Heart right ventricle (tissue), 16 donors: Measurements from ENCODE around the gene IL31RA. TPM values are rescaled to one million over a fixed set of nuclear protein-coding genes. Genes with fewer than 3 reads are reported as not detected.
A peak's percentile ranks its signal among the peaks of the same experiment; 100 is the strongest.

Experiments
- ATAC-seq, 8 donors: fragments of 200-7000 bp; cut with Tn5 transposase; one replicate each; pipeline ENCODE4 v1.9.1; 2020; ENCODE audit warnings: mild to moderate bottlenecking in 8 of 8, moderate library complexity in 8 of 8, moderate number of reproducible peaks in 1 of 8
- DNase-seq, 2 donors: peaks; one replicate each; pipeline ENCODE4 v3.0.0-alpha.2; 2020
- H3K27ac ChIP-seq, 10 donors: fragments of 200-600 bp; sonication (generic) in 2 of 10; one replicate each; pipeline versions ENCODE4 v1.5.0 to v1.8.0; 2020 to 2022; ENCODE audit warnings: mild to moderate bottlenecking in 3 of 10
- H3K27me3 ChIP-seq, 7 donors: fragments of 200-600 bp; one replicate each; pipeline ENCODE4 v1.8.0; 2021 to 2022; ENCODE audit warnings: mild to moderate bottlenecking in 2 of 7
- H3K36me3 ChIP-seq, 9 donors: fragments of 200-600 bp; sonication (generic) in 1 of 9; one replicate each; pipeline versions ENCODE4 v1.5.0 to v1.8.0; 2020 to 2022; ENCODE audit warnings: mild to moderate bottlenecking in 2 of 9
- H3K4me1 ChIP-seq, 9 donors: fragments of 200-600 bp; sonication (generic) in 1 of 9; one replicate each; pipeline versions ENCODE4 v1.5.0 to v1.8.0; 2020 to 2022; ENCODE audit warnings: mild to moderate bottlenecking in 4 of 9
- H3K4me3 ChIP-seq, 10 donors: fragments of 200-600 bp; sonication (generic) in 2 of 10; one replicate each; pipeline versions ENCODE4 v1.5.0 to v1.8.0; 2020 to 2022; ENCODE audit warnings: mild to moderate bottlenecking in 7 of 10, moderate library complexity in 2 of 10
- H3K9me3 ChIP-seq, 11 donors: fragments of 200-600 bp in 10 of 11; sonication (generic) in 2 of 11; one replicate each; pipeline versions ENCODE4 v1.5.0 to v1.8.0; 2013 to 2022; ENCODE audit warnings: mild to moderate bottlenecking in 2 of 11, control low read depth in 1 of 11, moderate library complexity in 1 of 11
- CTCF ChIP-seq, 9 donors: fragments of 200-600 bp; sonication (generic) in 2 of 9; IDR thresholded peaks; one replicate each; pipeline versions ENCODE4 v1.5.0 to v1.8.0; 2021 to 2022; ENCODE audit warnings: antibody characterized with exemption in 9 of 9, mild to moderate bottlenecking in 5 of 9, moderate library complexity in 1 of 9
- WGBS, 2 donors: extraction: QIAGEN DNeasy Blood & Tissue Kit; methylation state at CpG; one replicate each; pipeline ENCODE4 v1.1.7; 2013; ENCODE audit warnings: inconsistent platforms in 1 of 2; 5-methylcytosine and 5-hydroxymethylcytosine counted together
- intact Hi-C, 10 donors: fragments of 100-400 bp; cut with DNase I; formaldehyde crosslinking; loops; one replicate each; pipeline versions ENCODE4 v1.11.1 to v1.14.2; 2022
- polyA plus RNA-seq, 2 donors: library from polyadenylated mRNA; stranded (reverse); fragments of 200-250 nt; gene quantifications; one replicate each; pipeline ENCODE4 v1.2.3, GENCODE V29; 2013
- total RNA-seq, 10 donors: library from RNA; stranded (reverse); fragmentation: NEBNext Ultra II Directional in 3 of 10; extraction: Animal tissue kit (Norgen Biotek cat#: 25700) in 3 of 10; gene quantifications; one replicate each; pipeline versions ENCODE4 v1.2.1 to v1.2.4, GENCODE V29; 2021 to 2023
- donor health status: Arrhythmogenic right ventricular cardiomyopathy.
- donor health status: ischemic (EF 13 %, LVEDD 7.1; RV severe dilation, severe dysfunction).
- donor health status: healthy with polysubstance abuse.
- donor health status: DM: no; HTN: yes; CAD: no.
- donor health status: DM: no; HTN: no; CAD: no.
- donor health status: ischemic (EF 25% LVEDD 6.9; RV normal size, moderate dysfunction).
- donor health status: ischemic (EF 25% LVEDD 5.7; RV mildly dilated, moderate dysfunction).
- donor health status: healthy.
- donor health status: DM: yes; HTN: yes; CAD: no.
- donor health status: Ischemic cardiomyopathy.
- donor health status: ischemic (EF 35%, LVEDD 5.7; RV mildly dilated, moderate dysfunction).
- donor health status: nonischemic (EF 11% LVEDD 7.7; RV severe dilation, severe dysfunction).
- donor health status: DM: yes; HTN: yes; CAD: no.
- donor health status: PGD.
- donor health status: ischemic (EF 29% LVEDD 5.4; RV normal size, mild dysfunction).
- donor health status: nonischemic (EF 23%, LVEDD 6.1; RV moderate dilation, normal function).

IL31RA gene
- total and polyA plus RNA-seq, 12 donors, result 0.06 to 1.6 (median 0.76) TPM; not detected in 3

- no peaks in the 10 kb centered on the region for H3K27me3 ChIP-seq
- peak overlapping the region in 1 of 10 donors; percentile 46 for H3K27ac ChIP-seq
- 11 to 32% methylated on average over 3 of the region's 3 CpGs for WGBS, 2 donors
- H3K9me3 ChIP-seq, result no peaks in the 10 kb centered on the region
- ATAC-seq (peak in 2 of 8 donors; percentile 43 to 46), DNase-seq (no peak)
- intact Hi-C loops, result no loop called here
- TF ChIP-seq CTCF (IDR thresholded peaks at IDR 0.05), result no peak
- peaks cover 0 to 41% (median 7%) of the 10 kb centered on the region in 9 donors for H3K4me1 ChIP-seq
- H3K36me3 ChIP-seq, result no peaks in the 10 kb centered on the region
- H3K4me3 ChIP-seq, result no peak overlapping the region
Measured at GRCh38 chr5:55853818-55854217, 2.7 kb downstream of the IL31RA start.

GRCh38 chr5:55855509-55855908 is 4.4 kb downstream of the IL31RA start:
- Histone ChIP-seq H3K27ac (no peak overlapping the region), H3K27me3 (no peaks in the 10 kb centered on the region), H3K36me3 (no peaks in the 10 kb centered on the region), H3K4me3 (no peak overlapping the region), H3K4me1 (peaks cover 0 to 41% (median 7%) of the 10 kb centered on the region in 9 donors), H3K9me3 (peaks cover 0 to under 1% (median 0%) of the 10 kb centered on the region in 11 donors)
- intact Hi-C loops, result no loop called here
- 51 to 52% methylated on average over 5 of the region's 5 CpGs for WGBS, 2 donors
- ATAC-seq (no peak), DNase-seq (no peak)
- no peak for TF ChIP-seq CTCF (IDR thresholded peaks at IDR 0.05)

GRCh38 chr5:55856516-55857246 is 5.5 kb downstream of the IL31RA start:
- Histone ChIP-seq H3K27ac (no peak overlapping the region), H3K4me3 (no peak overlapping the region), H3K27me3 (no peaks in the 10 kb centered on the region), H3K36me3 (no peaks in the 10 kb centered on the region), H3K9me3 (peaks cover 0 to 7% (median 0%) of the 10 kb centered on the region in 11 donors), H3K4me1 (peaks cover 0 to 36% (median 7%) of the 10 kb centered on the region in 9 donors)
- WGBS, 2 donors, result 67 to 70% methylated on average over 5 of the region's 5 CpGs
- TF ChIP-seq CTCF (IDR thresholded peaks at IDR 0.05), result no peak
- DNase-seq (no peak), ATAC-seq (no peak)
- intact Hi-C loops, result no loop called here

- Histone ChIP-seq H3K36me3 (no peaks in the 10 kb centered on the region), H3K27ac (no peak overlapping the region), H3K4me3 (no peak overlapping the region), H3K9me3 (peaks cover 0 to 7% (median 0%) of the 10 kb centered on the region in 11 donors), H3K27me3 (no peaks in the 10 kb centered on the region), H3K4me1 (peaks cover 0 to 36% (median 7%) of the 10 kb centered on the region in 9 donors)
- ATAC-seq (no peak), DNase-seq (no peak)
- WGBS, 2 donors, result 91 to 95% methylated on average over 4 of the region's 4 CpGs
- TF ChIP-seq CTCF (IDR thresholded peaks at IDR 0.05), result no peak
- intact Hi-C loops, result no loop called here
Measured at GRCh38 chr5:55857247-55857640, 6.1 kb downstream of the IL31RA start.
